ENCODE data around the gene IQUB.

The IQUB gene

GRCh38 chr7:123425246-123425645, 109.1 kb downstream of the IQUB start:
- no peak overlapping the region for H2AFZ ChIP-seq (ENCODE audit: low read length)
- H3K4me3 ChIP-seq (ENCODE audit: low read length, poor library complexity, severe bottlenecking): no peak overlapping the region
- no peak overlapping the region for H3K9ac ChIP-seq (ENCODE audit: low read depth, low read length, poor library complexity, severe bottlenecking)
- no peaks in the 10 kb centered on the region for H3K27me3 ChIP-seq (ENCODE audit: insufficient read depth, low read length, poor library complexity, severe bottlenecking)
- H3K4me1 ChIP-seq (ENCODE audit: insufficient read depth, low read length, poor library complexity, severe bottlenecking): no peaks in the 10 kb centered on the region
- H4K20me1 ChIP-seq (ENCODE audit: insufficient read depth, low read length, poor library complexity, severe bottlenecking): no peaks in the 10 kb centered on the region
- no peak overlapping the region for H3K4me2 ChIP-seq (ENCODE audit: low read depth, low read length, poor library complexity, severe bottlenecking)
- TF ChIP-seq CTCF (conservative IDR thresholded peaks at IDR 0.05; ENCODE audit: low read length): no peak
- TF ChIP-seq EZH2phosphoT487 (IDR thresholded peaks at IDR 0.05; ENCODE audit: borderline replicate concordance): no peak
- no peaks in the 10 kb centered on the region for H3K9me2 ChIP-seq (replicated peaks; ENCODE audit: low read depth, low read length)
- no peaks in the 10 kb centered on the region for H3K36me3 ChIP-seq (ENCODE audit: insufficient read depth, low read length)
- H3K9me3 ChIP-seq (ENCODE audit: insufficient read depth, low read depth, low read length): no peaks in the 10 kb centered on the region
- no peaks in the 10 kb centered on the region for H3F3A ChIP-seq (ENCODE audit: low read depth)
- H3K79me2 ChIP-seq (ENCODE audit: insufficient read depth, low read length): no peaks in the 10 kb centered on the region

- H3K79me2 ChIP-seq (ENCODE audit: insufficient read depth, low read length): no peaks in the 10 kb centered on the region
- H3K36me3 ChIP-seq (ENCODE audit: insufficient read depth, low read length): no peaks in the 10 kb centered on the region
- H3K27me3 ChIP-seq (ENCODE audit: insufficient read depth, low read length, poor library complexity, severe bottlenecking): no peaks in the 10 kb centered on the region
- no peaks in the 10 kb centered on the region for H3K9me2 ChIP-seq (replicated peaks; ENCODE audit: low read depth, low read length)
- H3F3A ChIP-seq (ENCODE audit: low read depth): no peaks in the 10 kb centered on the region
- no peak overlapping the region for H3K4me3 ChIP-seq (ENCODE audit: low read length, poor library complexity, severe bottlenecking)
- H4K20me1 ChIP-seq (ENCODE audit: insufficient read depth, low read length, poor library complexity, severe bottlenecking): no peaks in the 10 kb centered on the region
- H2AFZ ChIP-seq (ENCODE audit: low read length): no peak overlapping the region
- TF ChIP-seq CTCF (conservative IDR thresholded peaks at IDR 0.05; ENCODE audit: low read length) (no peak), EZH2phosphoT487 (IDR thresholded peaks at IDR 0.05; ENCODE audit: borderline replicate concordance) (no peak)
- no peaks in the 10 kb centered on the region for H3K9me3 ChIP-seq (ENCODE audit: insufficient read depth, low read depth, low read length)
- H3K4me2 ChIP-seq (ENCODE audit: low read depth, low read length, poor library complexity, severe bottlenecking): no peak overlapping the region
- H3K9ac ChIP-seq (ENCODE audit: low read depth, low read length, poor library complexity, severe bottlenecking): no peak overlapping the region
- no peaks in the 10 kb centered on the region for H3K4me1 ChIP-seq (ENCODE audit: insufficient read depth, low read length, poor library complexity, severe bottlenecking)
Observed at GRCh38 chr7:123424463-123424862, 109.9 kb downstream of the IQUB start.

- H3K4me1 ChIP-seq (ENCODE audit: insufficient read depth, low read length, poor library complexity, severe bottlenecking): no peaks in the 10 kb centered on the region
- no peak overlapping the region for H3K9ac ChIP-seq (ENCODE audit: low read depth, low read length, poor library complexity, severe bottlenecking)
- no peaks in the 10 kb centered on the region for H3K9me3 ChIP-seq (ENCODE audit: insufficient read depth, low read depth, low read length)
- H3K36me3 ChIP-seq (ENCODE audit: insufficient read depth, low read length): no peaks in the 10 kb centered on the region
- H3K9me2 ChIP-seq (replicated peaks; ENCODE audit: low read depth, low read length): no peaks in the 10 kb centered on the region
- no peak overlapping the region for H3K4me2 ChIP-seq (ENCODE audit: low read depth, low read length, poor library complexity, severe bottlenecking)
- H3K27me3 ChIP-seq (ENCODE audit: insufficient read depth, low read length, poor library complexity, severe bottlenecking): no peaks in the 10 kb centered on the region
- H3F3A ChIP-seq (ENCODE audit: low read depth): no peaks in the 10 kb centered on the region
- no peaks in the 10 kb centered on the region for H3K79me2 ChIP-seq (ENCODE audit: insufficient read depth, low read length)
- H3K4me3 ChIP-seq (ENCODE audit: low read length, poor library complexity, severe bottlenecking): no peak overlapping the region
- no peak overlapping the region for H2AFZ ChIP-seq (ENCODE audit: low read length)
- TF ChIP-seq CTCF (conservative IDR thresholded peaks at IDR 0.05; ENCODE audit: low read length) (no peak), EZH2phosphoT487 (IDR thresholded peaks at IDR 0.05; ENCODE audit: borderline replicate concordance) (no peak)
- no peaks in the 10 kb centered on the region for H4K20me1 ChIP-seq (ENCODE audit: insufficient read depth, low read length, poor library complexity, severe bottlenecking)
Observed at GRCh38 chr7:123423622-123424021, 110.8 kb downstream of the IQUB start.
